Rectal smooth muscle tissue (tissue), 1 donor: ENCODE measurements around the gene ADCY1.

ENCODE experiments used
- H3K27ac ChIP-seq: one replicate; pipeline ENCODE4 v1.7.0; 2013; ENCODE audit warnings: low read depth, low read length, inconsistent platforms
- H3K27me3 ChIP-seq: one replicate; pipeline ENCODE4 v1.7.0; 2013; ENCODE audit warnings: low read length; ENCODE audit not compliant: control insufficient read depth, insufficient read depth
- H3K36me3 ChIP-seq: one replicate; pipeline ENCODE4 v1.7.0; 2013; ENCODE audit warnings: low read length; ENCODE audit not compliant: control insufficient read depth, insufficient read depth
- H3K4me1 ChIP-seq: one replicate; pipeline ENCODE4 v1.7.0; 2013; ENCODE audit warnings: low read length; ENCODE audit not compliant: control insufficient read depth, insufficient read depth
- H3K4me3 ChIP-seq: one replicate; pipeline ENCODE4 v1.7.0; 2013; ENCODE audit warnings: low read length
- H3K9ac ChIP-seq: one replicate; pipeline ENCODE4 v1.7.0; 2013; ENCODE audit warnings: low read length

Gene ADCY1

DNA sequence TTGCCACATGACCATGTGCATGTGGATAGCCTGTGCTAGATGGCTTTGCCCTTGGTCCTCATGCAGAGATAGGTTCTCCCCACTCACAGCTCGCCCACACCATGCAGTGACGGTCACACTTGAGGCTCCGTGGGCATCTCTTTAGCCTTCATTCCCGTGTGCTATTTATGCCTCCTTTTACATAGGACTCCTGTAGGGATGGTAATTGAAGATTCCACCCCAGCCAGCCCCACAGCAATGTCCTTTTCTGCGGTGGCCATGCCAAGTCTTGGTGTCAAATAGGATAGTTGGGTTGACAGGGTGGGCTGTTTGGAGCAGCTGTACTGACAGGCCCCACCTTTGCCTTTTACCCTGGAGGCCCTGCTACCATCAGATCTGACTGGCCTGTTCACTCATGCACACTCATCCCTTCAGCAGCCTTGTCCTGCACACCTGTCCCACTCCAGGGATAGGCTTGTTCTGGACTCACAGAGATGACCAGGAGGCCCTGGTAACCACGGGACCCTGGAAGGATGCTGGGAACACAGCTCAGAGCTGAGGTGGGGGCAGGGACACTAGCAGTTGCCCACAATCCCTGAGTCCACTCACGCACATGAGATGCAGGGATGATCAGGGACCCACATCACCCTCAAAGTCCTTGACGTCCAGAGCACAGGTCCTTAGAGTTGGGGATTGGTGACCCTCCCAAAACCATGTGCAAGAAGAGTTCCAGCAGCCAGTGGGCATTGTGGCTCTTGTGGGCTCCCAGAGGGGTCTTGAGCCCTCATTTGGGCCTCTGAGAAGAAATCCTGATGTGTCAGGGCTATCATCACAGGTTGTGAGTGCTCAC, 71.2 kb downstream of the ADCY1 start:
- H3K4me1 ChIP-seq = no peaks in the 10 kb centered on the region
- no peaks in the 10 kb centered on the region for H3K27me3 ChIP-seq
- no peaks in the 10 kb centered on the region for H3K36me3 ChIP-seq
- no peak overlapping the region for H3K9ac ChIP-seq
- no peak overlapping the region for H3K27ac ChIP-seq
- no peak overlapping the region for H3K4me3 ChIP-seq

DNA sequence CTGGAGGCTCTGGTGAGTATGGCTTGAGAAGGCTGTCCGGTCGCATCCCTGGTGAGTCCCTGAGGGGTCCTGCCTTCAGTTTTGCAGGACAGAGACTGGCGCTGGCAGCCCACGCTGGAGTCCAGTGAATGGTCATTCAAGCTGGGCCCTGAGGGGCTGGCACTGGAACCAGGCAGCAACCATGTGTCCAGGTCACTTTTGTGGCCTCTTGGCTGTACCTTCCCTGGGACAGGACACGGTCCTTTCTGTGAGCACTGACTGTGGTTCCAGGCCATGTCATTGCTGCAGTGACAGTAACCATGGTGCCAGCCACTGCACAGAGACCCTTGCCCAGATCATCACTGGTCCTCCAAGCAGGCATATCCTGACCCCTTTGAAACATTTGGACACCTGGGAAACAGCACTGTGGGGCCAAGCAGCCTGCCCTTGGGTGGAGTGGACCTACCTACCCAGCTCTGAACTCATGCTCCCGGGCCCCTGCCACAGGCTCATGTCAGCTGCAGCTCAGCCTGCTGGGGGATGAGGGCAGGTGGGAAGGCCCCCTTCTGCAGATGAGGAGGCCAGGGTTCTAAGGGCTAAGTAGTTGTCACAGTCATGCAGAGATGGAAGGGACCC, 72.1 kb downstream of the ADCY1 start:
- Histone ChIP-seq H3K9ac (no peak overlapping the region), H3K27ac (no peak overlapping the region), H3K27me3 (no peaks in the 10 kb centered on the region), H3K4me3 (no peak overlapping the region), H3K36me3 (no peaks in the 10 kb centered on the region), H3K4me1 (no peaks in the 10 kb centered on the region)

- Histone ChIP-seq H3K36me3 (no peaks in the 10 kb centered on the region), H3K27me3 (no peaks in the 10 kb centered on the region), H3K4me1 (no peaks in the 10 kb centered on the region), H3K27ac (no peak overlapping the region), H3K4me3 (no peak overlapping the region), H3K9ac (no peak overlapping the region)
These were observed 73.0 kb downstream of the ADCY1 start for GRCh38 chr7:45646996-45647825.

DNA sequence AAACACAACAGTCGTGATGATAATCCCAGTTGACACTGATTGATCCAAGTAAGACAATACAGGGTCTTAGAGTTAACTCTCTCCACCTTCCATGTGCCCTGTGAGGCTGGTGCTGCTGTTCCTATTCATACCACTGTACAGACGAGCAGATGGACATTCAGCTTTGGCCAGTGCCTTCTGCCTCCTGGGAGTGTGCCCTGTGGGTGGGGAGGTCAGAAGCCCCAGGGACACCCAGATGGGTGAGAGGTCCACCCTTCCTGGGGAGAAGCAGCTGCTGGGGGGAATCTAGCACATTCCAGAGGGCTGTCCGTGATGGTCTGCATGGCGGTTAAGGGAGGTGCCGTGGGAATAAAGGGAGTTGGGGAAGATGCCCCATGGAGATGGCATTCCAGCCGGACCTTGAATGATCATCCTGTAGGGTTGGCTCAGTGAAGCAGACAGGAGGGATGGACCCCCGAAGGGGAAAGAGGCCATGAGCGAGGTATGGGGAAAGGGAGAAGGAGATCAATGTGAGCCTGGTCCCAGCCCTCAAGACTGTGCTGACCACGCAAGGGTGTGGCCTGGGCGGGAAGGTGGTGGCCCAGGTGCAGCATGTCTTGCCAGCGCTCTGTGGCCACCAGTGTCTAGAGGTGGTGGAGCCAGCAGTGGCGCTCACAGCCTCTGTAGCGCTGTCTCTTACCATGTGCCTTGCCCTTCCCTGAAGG, 74.0 kb downstream of the ADCY1 start:
- no peaks in the 10 kb centered on the region for H3K27me3 ChIP-seq
- H3K9ac ChIP-seq = no peak overlapping the region
- H3K27ac ChIP-seq = no peak overlapping the region
- no peaks in the 10 kb centered on the region for H3K36me3 ChIP-seq
- no peaks in the 10 kb centered on the region for H3K4me1 ChIP-seq
- H3K4me3 ChIP-seq = no peak overlapping the region

GRCh38 chr7:45648671-45648995, 74.5 kb downstream of the ADCY1 start:
- no peaks in the 10 kb centered on the region for H3K27me3 ChIP-seq

GRCh38 chr7:45649560-45650346, 75.6 kb downstream of the ADCY1 start:
- Histone ChIP-seq H3K27ac (no peak overlapping the region), H3K27me3 (no peaks in the 10 kb centered on the region), H3K9ac (no peak overlapping the region)

More at GRCh38 chr7:45648671-45648995, 74.5 kb downstream of the ADCY1 start:
- Histone ChIP-seq H3K9ac (no peak overlapping the region), H3K4me1 (no peaks in the 10 kb centered on the region), H3K27ac (no peak overlapping the region), H3K36me3 (no peaks in the 10 kb centered on the region), H3K4me3 (no peak overlapping the region)

GRCh38 chr7:45650404-45651394, 76.5 kb downstream of the ADCY1 start:
- Histone ChIP-seq H3K36me3 (no peaks in the 10 kb centered on the region), H3K4me1 (no peaks in the 10 kb centered on the region), H3K27ac (no peak overlapping the region), H3K27me3 (no peaks in the 10 kb centered on the region), H3K9ac (no peak overlapping the region), H3K4me3 (no peak overlapping the region)

More at GRCh38 chr7:45649560-45650346, 75.6 kb downstream of the ADCY1 start:
- no peak overlapping the region for H3K4me3 ChIP-seq
- no peaks in the 10 kb centered on the region for H3K4me1 ChIP-seq
- no peaks in the 10 kb centered on the region for H3K36me3 ChIP-seq

DNA sequence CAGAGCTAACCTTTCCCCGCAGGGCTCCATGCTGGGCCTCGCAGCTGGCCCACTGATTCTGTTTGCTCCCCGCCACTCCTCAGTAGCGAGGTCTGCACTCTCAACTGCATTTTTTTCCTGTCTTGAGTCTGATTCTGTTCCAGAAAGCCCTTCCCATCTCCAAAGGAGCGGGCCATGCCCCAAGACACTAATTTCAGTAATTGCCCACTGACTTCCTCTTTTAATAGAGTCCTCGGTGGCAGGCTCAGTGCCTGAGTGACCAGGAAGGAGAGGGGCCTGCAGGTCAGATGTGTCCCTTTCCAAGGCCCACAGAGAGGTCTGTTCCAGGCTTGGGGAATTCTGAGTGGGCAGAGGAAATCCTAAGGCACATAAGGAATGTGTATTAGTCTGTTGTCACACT, 77.4 kb downstream of the ADCY1 start:
- Histone ChIP-seq H3K9ac (no peak overlapping the region), H3K36me3 (no peaks in the 10 kb centered on the region), H3K4me1 (no peaks in the 10 kb centered on the region), H3K27ac (no peak overlapping the region), H3K27me3 (no peaks in the 10 kb centered on the region), H3K4me3 (no peak overlapping the region)

GRCh38 chr7:45652630-45653029, 78.5 kb downstream of the ADCY1 start:
- H3K27me3 ChIP-seq = no peaks in the 10 kb centered on the region
- H3K27ac ChIP-seq = no peak overlapping the region
- no peak overlapping the region for H3K9ac ChIP-seq
- H3K4me1 ChIP-seq = no peaks in the 10 kb centered on the region
- no peaks in the 10 kb centered on the region for H3K36me3 ChIP-seq
- H3K4me3 ChIP-seq = no peak overlapping the region

- H3K4me3 ChIP-seq = no peak overlapping the region
These were observed 79.2 kb downstream of the ADCY1 start for GRCh38 chr7:45653209-45653907.

More at GRCh38 chr7:45653209-45653907, 79.2 kb downstream of the ADCY1 start:
- Histone ChIP-seq H3K9ac (no peak overlapping the region), H3K27me3 (no peaks in the 10 kb centered on the region), H3K27ac (no peak overlapping the region), H3K36me3 (no peaks in the 10 kb centered on the region), H3K4me1 (no peaks in the 10 kb centered on the region)
